HG02973 (cell line): ENCODE measurements around the gene UBE2L3.

ENCODE experiments used
- ATAC-seq: cut with Tn5 transposase; IDR thresholded peaks from one replicate; pipeline ENCODE4 v1.9.1; 2021; ENCODE audit warnings: moderate library complexity; ENCODE audit not compliant: unreplicated experiment

Gene UBE2L3

GRCh38 chr22:21669026-21669425 lies 101.5 kb downstream of the UBE2L3 start:
- no peak for ATAC-seq

GRCh38 chr22:21672107-21672629 lies 104.7 kb downstream of the UBE2L3 start:
- no peak for ATAC-seq
